Stomach (tissue), 9 donors: ENCODE data around the gene SLC24A3. TPM values are rescaled to one million over a fixed set of nuclear protein-coding genes. Genes with fewer than 3 reads are reported as not detected.

ENCODE experiments used
- DNase-seq, 2 donors: peaks; one replicate each; pipeline versions ENCODE4 v3.0.0 to v3.0.0-alpha.2; 2013 to 2019
- H3K27ac ChIP-seq, 5 donors: fragments of 200-600 bp in 4 of 5; sonication (generic) in 4 of 5; one replicate each; pipeline ENCODE4 v1.5.1; 2013 to 2019; ENCODE audit warnings: mild to moderate bottlenecking in 1 of 5, moderate library complexity in 1 of 5
- H3K27me3 ChIP-seq, 3 donors: fragments of 200-600 bp; sonication (generic); one replicate each; pipeline ENCODE4 v1.5.1; 2017 to 2019; ENCODE audit warnings: mixed run types in 1 of 3
- H3K36me3 ChIP-seq, 4 donors: fragments of 200-600 bp; sonication (generic); 1 replicate in 3 of 4; 2 replicates in 1 of 4; pipeline ENCODE4 v1.5.1; 2016 to 2019
- H3K4me1 ChIP-seq, 4 donors: fragments of 200-600 bp; sonication (generic); one replicate each; pipeline ENCODE4 v1.5.1; 2016 to 2019
- H3K4me3 ChIP-seq, 4 donors: fragments of 200-600 bp; sonication (generic) in 3 of 4; one replicate each; pipeline ENCODE4 v1.5.1; 2016 to 2019; ENCODE audit warnings: mild to moderate bottlenecking in 1 of 4
- H3K9me3 ChIP-seq, 4 donors: fragments of 200-600 bp; sonication (generic); one replicate each; pipeline ENCODE4 v1.5.1; 2016 to 2019
- CTCF ChIP-seq, 7 experiments: fragments of 450-650 bp in 4 of 7; fragments of 200-600 bp in 3 of 7; sonication (generic) in 3 of 7; IDR thresholded peaks; one replicate each; pipeline ENCODE4 v1.5.1; 2016 to 2019; ENCODE audit warnings: antibody characterized with exemption in 7 of 7, control low read depth in 2 of 7, mild to moderate bottlenecking in 1 of 7
- EP300 ChIP-seq: sonication (generic); formaldehyde crosslinking; IDR thresholded peaks from one replicate; pipeline ENCODE4 v1.6.1; 2017; ENCODE audit warnings: antibody characterized with exemption
- POLR2A ChIP-seq, 4 donors: fragments of 450-650 bp; IDR thresholded peaks; one replicate each; pipeline ENCODE4 v1.6.1; 2016; ENCODE audit warnings: antibody characterized with exemption in 4 of 4, control low read depth in 2 of 4, mild to moderate bottlenecking in 1 of 4, moderate library complexity in 1 of 4
- POLR2AphosphoS5 ChIP-seq, 3 donors: sonication (generic); formaldehyde crosslinking; IDR thresholded peaks; one replicate each; pipeline ENCODE4 v1.6.1; 2016; ENCODE audit warnings: antibody characterized with exemption in 3 of 3
- WGBS, 5 donors: extraction: QIAGEN DNeasy Blood & Tissue Kit in 3 of 5; methylation state at CpG; one replicate each; pipeline versions ENCODE4 v1.1.5 to v1.1.7; 2013 to 2018; 5-methylcytosine and 5-hydroxymethylcytosine counted together
- intact Hi-C: fragments of 100-400 bp; cut with DNase I; formaldehyde crosslinking; loops from one replicate; pipeline ENCODE4 v1.15.1; 2023; ENCODE audit warnings: low total_unique reads
- polyA plus RNA-seq, 3 donors: library from polyadenylated mRNA; stranded (reverse); fragments of 200-250 nt; gene quantifications; one replicate each; pipeline ENCODE4 v1.2.3, GENCODE V29; 2013
- total RNA-seq, 5 donors: library from RNA; depleted of rRNA; stranded (reverse); fragments of >200 nt; gene quantifications; one replicate each; pipeline versions ENCODE4 v1.1.0 to v1.2.3, GENCODE V29; 2014 to 2016
- donor health status: healthy with polysubstance abuse.
- donor health status: Bipolar disorder and iron deficiency.
- donor health status: healthy.

Gene SLC24A3
- total and polyA plus RNA-seq, 8 donors, result 1.8 to 9.0 (median 4.5) TPM

GRCh38 chr20:19272976-19273654 lies 60.7 kb downstream of the SLC24A3 start:
- H3K36me3 ChIP-seq, result no peaks in the 10 kb centered on the region
- 87 to 94% (median 90%) methylated on average over 6 of the region's 6 CpGs for whole genome bisulfite sequencing, 5 donors
- no peaks in the 10 kb centered on the region for H3K27me3 ChIP-seq
- peaks cover 21 to 30% (median 27%) of the 10 kb centered on the region in 4 donors for H3K4me1 ChIP-seq
- no peaks in the 10 kb centered on the region for H3K9me3 ChIP-seq
- DNase-seq, result no peak
- intact Hi-C loops, result no loop called here
- no peak overlapping the region for H3K27ac ChIP-seq
- TF ChIP-seq POLR2A (IDR thresholded peaks at IDR 0.05) (no peak), EP300 (no peak), POLR2AphosphoS5 (IDR thresholded peaks at IDR 0.05) (no peak), CTCF (IDR thresholded peaks at IDR 0.05) (no peak)
- no peak overlapping the region for H3K4me3 ChIP-seq

GRCh38 chr20:19274001-19274400 lies 61.6 kb downstream of the SLC24A3 start:
- no peak overlapping the region for H3K4me3 ChIP-seq
- peaks cover 21 to 30% (median 27%) of the 10 kb centered on the region in 4 donors for H3K4me1 ChIP-seq
- peak overlapping the region in 4 of 5 donors; percentile 41 to 81 (median 75) for H3K27ac ChIP-seq
- no peaks in the 10 kb centered on the region for H3K9me3 ChIP-seq
- intact Hi-C loops, result no loop called here
- DNase-seq, result no peak
- TF ChIP-seq POLR2A (IDR thresholded peaks at IDR 0.05) (no peak), CTCF (IDR thresholded peaks at IDR 0.05) (no peak), POLR2AphosphoS5 (IDR thresholded peaks at IDR 0.05) (no peak), EP300 (no peak)
- H3K36me3 ChIP-seq, result no peaks in the 10 kb centered on the region
- WGBS, 5 donors, result 90 to 96% (median 95%) methylated on average over 5 of the region's 5 CpGs
- H3K27me3 ChIP-seq, result no peaks in the 10 kb centered on the region

GRCh38 chr20:19274412-19275015 lies 62.1 kb downstream of the SLC24A3 start:
- intact Hi-C loops, result no loop called here
- peak; percentile 67 to 76 for DNase-seq
- Histone ChIP-seq H3K4me3 (no peak overlapping the region), H3K27ac (peak overlapping the region; percentile 65 to 82 (median 79)), H3K27me3 (no peaks in the 10 kb centered on the region), H3K9me3 (no peaks in the 10 kb centered on the region), H3K4me1 (peaks cover 21 to 30% (median 27%) of the 10 kb centered on the region in 4 donors), H3K36me3 (no peaks in the 10 kb centered on the region)
- no peak for TF ChIP-seq CTCF (IDR thresholded peaks at IDR 0.05)
- TF ChIP-seq EP300, result no peak
- TF ChIP-seq POLR2AphosphoS5 (IDR thresholded peaks at IDR 0.05), result no peak
- TF ChIP-seq POLR2A (IDR thresholded peaks at IDR 0.05), result no peak
- 17 to 34% (median 32%) methylated on average over 8 of the region's 8 CpGs for WGBS, 5 donors

GRCh38 chr20:19275038-19275629 lies 62.7 kb downstream of the SLC24A3 start:
- Histone ChIP-seq H3K27me3 (no peaks in the 10 kb centered on the region), H3K4me3 (no peak overlapping the region), H3K9me3 (no peaks in the 10 kb centered on the region), H3K36me3 (no peaks in the 10 kb centered on the region), H3K4me1 (peaks cover 21 to 30% (median 27%) of the 10 kb centered on the region in 4 donors), H3K27ac (peak overlapping the region; percentile 65 to 82 (median 79))
- 10 to 31% (median 14%) methylated on average over 2 to 3 of the region's 3 CpGs for WGBS, 5 donors
- no peak for TF ChIP-seq POLR2A (IDR thresholded peaks at IDR 0.05)
- TF ChIP-seq POLR2AphosphoS5 (IDR thresholded peaks at IDR 0.05), result no peak
- TF ChIP-seq CTCF (IDR thresholded peaks at IDR 0.05), result no peak
- no peak for TF ChIP-seq EP300
- intact Hi-C loops, result no loop called here
- no peak for DNase-seq
